Glomerular visceral epithelial cell (primary cell): ENCODE measurements around the gene LTA4H.
"Not testable (repeated sequence)": the region's sequence is repeated elsewhere in the genome, so short reads cannot be mapped to it uniquely, and the experiment has no call there.

Experiments
- DNase-seq: peaks from one replicate; pipeline ENCODE4 v3.0.0-alpha.2; 2016; ENCODE audit errors: extremely low spot score

Gene LTA4H

DNA sequence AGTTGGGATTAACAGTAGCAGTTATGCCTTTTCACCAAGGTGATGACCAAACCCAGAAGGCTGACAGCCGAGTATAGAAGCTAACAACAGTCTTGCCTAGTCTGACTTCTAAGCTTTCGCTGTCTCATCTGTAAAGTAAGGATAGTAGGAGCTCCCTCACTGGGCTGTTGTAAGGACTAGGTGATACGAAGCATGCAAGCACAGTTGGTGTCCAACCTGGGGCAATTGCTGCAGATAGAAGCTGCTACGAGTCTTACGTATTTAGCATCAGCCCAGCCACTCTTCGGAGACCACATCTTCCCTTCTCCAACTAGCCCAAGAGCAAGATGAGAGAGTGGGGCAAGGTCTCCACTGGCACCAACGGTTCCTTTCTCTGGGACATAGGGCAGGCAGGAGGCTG, 45.3 kb downstream of the LTA4H start:
- DNase-seq = no peak

GRCh38 chr12:95989504-95990123, 45.8 kb downstream of the LTA4H start:
- no peak for DNase-seq

DNA sequence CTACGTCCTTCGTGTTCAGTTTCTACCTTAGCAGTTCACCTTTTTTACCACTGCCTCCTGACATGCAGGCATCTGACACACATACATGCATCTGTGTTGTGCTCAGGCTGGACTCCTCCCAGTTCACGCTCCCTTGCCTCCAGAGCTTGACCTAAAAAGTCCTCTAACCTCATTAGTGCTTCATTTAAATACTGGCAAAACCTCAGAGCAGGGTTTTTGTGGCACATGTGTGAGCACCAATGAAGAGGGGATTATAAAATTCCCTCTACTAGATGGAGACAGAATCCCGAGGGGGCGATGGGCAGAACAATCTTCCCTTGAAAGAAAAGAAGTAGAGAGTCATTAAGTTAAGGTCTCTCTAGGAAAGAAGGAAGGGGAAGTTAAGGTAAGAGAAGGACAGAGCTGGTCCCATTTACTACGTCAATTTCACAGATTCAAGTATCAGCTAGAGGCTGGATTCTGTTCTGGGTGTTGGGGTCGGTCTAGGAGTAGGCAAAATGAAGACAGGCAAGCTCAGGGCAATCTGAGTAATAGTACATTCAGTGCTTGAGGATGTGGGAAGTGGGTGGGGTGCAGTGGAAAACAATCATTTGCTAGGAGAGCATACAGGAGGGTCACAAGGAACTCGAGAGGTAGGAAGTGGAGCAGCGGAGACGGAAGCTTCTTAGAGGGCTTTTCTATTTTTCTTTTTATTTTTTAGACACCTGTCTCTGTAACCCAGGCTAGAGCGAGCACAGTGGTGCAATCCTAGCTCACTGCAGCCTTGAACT, 46.7 kb downstream of the LTA4H start:
- no peak for DNase-seq

GRCh38 chr12:95986635-95987570, 48.5 kb downstream of the LTA4H start:
- DNase-seq = no peak

DNA sequence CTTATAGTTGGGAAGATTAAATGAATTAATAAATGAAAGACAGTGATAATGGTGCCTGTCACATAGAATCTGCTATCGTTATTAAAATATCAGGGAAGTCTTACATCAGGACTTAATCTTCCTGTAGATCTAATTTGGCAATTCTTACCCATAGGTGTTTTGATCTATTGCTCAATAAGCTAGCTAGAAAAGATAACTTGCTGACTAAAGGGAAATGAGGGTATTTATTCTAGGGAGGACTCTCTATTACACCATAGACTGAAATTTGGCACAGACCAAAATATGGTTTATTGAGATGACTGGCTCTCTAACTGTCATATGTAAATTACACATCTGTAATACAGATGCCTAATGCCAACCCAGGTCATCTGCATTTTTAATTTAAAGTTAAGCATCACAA, 50.7 kb downstream of the LTA4H start:
- DNase-seq = no peak

DNA sequence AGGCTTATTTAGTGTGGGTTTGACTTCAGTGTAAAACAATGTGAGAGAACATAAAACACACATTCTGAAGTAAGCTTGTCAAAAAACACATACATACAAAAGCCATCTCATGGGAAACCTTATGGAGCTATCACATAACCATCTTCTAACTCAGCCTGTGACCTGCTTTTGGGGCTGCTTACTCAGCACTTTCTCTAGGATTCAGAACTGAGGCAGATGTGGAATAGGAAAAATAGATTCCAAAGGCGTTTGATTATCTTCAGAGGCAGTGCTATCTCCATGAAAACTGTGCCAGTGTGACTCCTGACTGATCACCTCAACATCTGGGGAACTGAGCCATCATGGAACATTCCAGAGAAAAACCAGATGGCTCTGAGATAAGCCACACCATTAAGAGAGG, 52.8 kb downstream of the LTA4H start:
- no peak for DNase-seq

DNA sequence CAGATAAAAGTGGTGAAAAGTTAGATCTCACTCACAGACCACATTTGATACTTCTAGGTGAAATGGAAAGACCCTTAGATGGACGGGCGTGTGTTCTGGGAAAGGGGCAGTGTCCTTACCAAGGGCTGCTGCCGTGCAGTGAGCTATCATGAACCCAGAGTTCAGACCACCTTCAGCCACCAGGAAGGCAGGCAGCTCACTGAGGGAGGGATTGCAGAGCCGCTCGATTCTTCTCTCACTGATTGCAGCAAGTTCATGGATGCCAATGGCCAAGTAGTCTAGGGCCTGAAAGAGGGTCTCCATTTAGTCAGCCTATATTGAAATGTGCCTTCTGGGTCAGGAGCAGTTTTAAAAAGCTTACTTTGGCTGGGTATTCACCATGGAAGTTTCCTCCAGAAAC, 55.0 kb downstream of the LTA4H start:
- no peak for DNase-seq

GRCh38 chr12:95978774-95979173, 56.6 kb downstream of the LTA4H start:
- no peak for DNase-seq

DNA sequence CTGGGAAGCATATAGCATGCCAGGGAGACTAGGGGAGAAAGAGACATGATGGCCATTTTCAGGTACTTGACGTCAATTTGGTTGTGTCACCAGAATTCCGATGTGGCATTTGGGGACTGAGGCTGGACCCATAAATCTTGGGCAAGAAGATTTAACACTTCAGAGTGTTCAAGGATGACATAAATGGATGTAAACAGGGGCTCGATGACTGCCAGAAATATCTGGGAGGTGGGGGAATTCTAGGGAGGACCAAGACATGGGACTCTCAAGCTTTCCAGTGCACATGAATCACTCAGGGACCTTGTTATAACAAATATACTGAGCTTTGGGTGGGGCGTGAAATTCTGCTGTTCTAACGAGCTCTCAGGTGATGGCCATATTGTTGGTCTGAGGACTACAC, 57.0 kb downstream of the LTA4H start:
- no peak for DNase-seq

GRCh38 chr12:95977764-95978305, 57.6 kb downstream of the LTA4H start:
- no peak for DNase-seq

DNA sequence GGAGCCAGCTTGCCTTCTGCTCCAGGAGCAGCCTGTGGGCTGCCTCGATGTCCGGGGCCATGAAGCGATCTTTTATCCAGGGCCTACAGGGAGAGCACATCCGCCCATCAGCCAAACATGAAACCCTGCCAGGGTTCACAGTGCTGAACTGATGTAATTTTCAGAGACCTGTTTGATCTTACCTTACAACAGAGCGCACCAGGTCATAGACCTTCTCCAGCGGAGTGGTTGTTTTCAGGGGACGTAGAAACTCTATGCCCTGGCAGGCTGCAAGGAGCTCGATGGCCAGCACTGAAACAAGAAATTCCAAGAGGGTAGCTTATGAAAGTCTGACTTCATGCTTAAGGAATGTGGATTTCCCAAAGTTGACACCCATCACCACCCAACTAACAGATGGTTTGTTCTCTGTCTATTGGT, 59.0 kb downstream of the LTA4H start:
- no peak for DNase-seq

- no peak for DNase-seq
Measured at GRCh38 chr12:95975491-95975890, 59.9 kb downstream of the LTA4H start.

DNA sequence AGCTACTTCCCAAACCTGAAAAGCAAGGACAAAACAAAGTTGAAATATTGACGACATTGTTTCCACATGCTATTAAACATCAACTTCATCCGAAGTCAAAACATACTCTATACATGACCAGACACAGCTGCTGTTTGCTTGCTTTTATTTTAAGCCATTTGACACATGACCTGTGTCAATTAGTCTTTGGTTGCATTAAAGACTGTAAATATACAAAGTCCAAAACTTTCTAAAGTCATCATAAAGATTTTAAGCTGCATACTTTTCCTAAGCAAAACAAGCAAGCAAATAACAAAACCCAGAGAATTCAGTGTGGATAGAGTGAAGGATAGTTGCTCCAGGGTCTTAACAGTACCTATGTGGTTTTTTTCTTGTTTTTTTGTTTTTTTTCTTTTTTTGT, 61.0 kb downstream of the LTA4H start:
- no peak for DNase-seq

GRCh38 chr12:95972832-95973456, 62.4 kb downstream of the LTA4H start:
- DNase-seq = no peak

- DNase-seq = no peak
Measured at GRCh38 chr12:95970905-95971304, 64.5 kb downstream of the LTA4H start.

DNA sequence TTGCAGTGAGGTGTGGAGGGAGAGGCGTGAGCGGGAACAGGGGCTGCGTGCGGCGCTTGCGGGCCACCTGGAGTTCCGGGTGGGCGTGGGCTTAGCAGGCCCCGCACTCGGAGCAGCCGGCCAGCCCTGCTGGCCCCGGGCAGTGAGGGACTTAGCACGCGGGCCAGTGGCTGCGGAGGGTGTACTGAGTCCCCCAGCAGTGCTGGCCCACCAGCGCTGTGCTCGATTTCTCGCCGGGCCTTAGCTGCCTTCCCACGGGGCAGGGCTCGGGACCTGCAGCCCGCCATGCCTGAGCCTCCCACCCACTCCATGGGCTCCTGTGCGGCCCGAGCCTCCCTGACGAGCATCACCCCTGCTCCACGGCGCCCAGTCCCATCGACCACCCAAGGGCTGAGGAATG, 66.3 kb downstream of the LTA4H start:
- DNase-seq = not testable (repeated sequence)

DNA sequence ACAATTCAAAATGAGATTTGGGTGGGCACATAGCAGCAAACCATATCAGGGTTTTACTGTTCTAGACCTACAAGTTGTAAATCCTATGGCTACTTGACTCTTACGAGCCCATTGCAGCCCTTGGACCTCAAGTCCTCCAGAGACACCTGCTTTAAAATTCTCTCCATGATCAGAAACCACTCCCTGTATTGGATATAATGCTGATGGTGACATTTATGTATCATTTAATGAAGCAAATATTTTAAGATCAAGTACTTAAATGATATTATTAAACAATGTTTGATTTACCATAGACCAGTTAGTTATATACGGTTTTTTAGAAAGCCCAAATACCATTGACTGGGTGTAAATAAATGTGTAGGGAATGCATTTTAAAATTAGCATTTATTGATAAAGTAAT, 68.1 kb downstream of the LTA4H start:
- DNase-seq = no peak

GRCh38 chr12:95966287-95966870, 69.0 kb downstream of the LTA4H start:
- no peak for DNase-seq

DNA sequence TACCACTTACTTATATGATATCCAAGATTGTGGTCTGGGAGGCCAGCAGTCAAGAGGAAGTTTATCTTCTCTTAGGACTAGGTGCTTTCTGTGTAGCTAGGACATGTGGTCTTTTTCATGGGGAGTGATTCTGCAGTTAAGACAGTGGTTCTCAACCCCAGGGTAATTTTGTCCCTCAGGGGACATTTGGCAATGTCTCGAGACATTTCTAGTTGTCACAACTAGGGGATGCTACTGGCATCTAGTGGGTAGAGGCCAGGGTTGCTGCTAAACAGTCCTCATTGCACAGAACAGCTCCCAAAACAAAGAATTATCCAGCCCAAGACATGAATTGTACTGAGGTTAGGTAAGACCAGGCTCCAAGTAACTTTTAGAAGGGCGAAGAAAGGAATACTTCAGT, 72.3 kb downstream of the LTA4H start:
- no peak for DNase-seq

- DNase-seq = no peak
Measured at GRCh38 chr12:95962222-95962621, 73.2 kb downstream of the LTA4H start.

- DNase-seq = no peak
Measured at GRCh38 chr12:95960241-95960640, 75.1 kb downstream of the LTA4H start.
